Hematopoietic multipotent progenitor cell treated with erythropoietin and hydrocortisone succinate and interleukin-3 and kit ligand, for 6 days (in vitro differentiated cells): ENCODE data around the gene RIPOR3.
"Not testable (repeated sequence)": the region's sequence is repeated elsewhere in the genome, so short reads cannot be mapped to it uniquely, and the experiment has no call there.

Experiments
- DNase-seq: peaks from one replicate; pipeline ENCODE4 v3.0.0-alpha.2; 2015

Gene RIPOR3

GRCh38 chr20:50632701-50633100, 58.6 kb downstream of the RIPOR3 start:
- no peak for DNase-seq

GRCh38 chr20:50632236-50632635, 59.1 kb downstream of the RIPOR3 start:
- no peak for DNase-seq

GRCh38 chr20:50630578-50631263, 60.6 kb downstream of the RIPOR3 start:
- no peak for DNase-seq

DNA sequence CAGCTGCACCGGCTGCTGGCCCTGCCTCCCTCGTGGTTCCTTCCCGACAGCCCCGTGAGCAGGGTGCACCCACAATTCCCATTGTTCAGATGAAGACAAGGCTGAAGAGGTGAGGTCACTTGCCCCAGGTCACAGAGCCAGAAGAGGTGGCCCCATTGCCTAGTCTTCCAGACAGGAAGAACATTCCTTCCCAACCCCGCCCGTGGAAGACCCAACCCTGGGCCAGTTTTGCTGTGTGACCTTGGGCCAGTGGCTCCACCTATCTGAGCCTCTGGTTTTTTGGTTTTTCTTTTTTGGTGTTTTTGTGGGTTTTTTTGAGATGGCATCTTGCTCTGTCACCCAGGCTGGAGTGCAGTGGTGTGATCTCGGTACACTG, 61.7 kb downstream of the RIPOR3 start:
- DNase-seq: no peak

DNA sequence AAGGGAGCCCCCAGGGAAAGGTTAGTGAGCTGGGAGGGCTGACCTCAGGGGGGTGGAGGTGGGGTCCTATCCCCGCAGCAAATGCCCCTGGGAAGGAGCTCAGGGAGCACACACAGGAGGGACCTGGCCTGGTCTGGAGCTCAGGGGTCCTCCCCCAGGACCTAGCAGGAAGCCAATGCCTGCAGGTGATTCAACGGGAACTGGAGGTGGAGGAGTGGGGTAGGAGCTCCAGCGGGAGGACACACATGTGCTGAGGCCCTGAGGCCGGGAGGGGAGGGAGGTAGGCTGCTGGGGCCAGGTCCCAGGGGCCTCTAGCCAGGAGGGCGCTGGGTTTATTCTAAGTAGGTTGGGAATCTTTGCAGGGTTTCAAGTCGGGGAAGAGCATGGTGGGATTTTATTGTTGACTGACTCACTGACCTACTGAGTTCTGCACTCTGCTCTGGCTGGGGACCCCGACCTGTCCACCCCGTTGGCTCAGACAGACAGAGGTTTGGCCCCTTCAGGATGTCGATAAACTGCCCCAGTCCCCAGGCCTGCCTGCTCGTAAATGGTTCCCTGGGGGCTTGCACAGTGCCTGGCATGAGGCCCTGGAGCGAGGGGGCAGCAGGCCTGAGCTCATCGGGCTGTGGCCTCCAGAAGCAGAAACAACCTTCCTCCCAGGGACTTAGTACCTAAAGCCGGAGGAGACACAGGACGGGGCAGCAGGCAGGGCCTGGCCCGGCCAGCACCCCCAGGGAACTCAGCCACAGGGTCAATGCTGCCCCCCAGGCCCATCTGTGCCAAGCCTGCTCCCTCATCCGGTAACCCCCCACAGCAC, 62.3 kb downstream of the RIPOR3 start:
- no peak for DNase-seq

GRCh38 chr20:50628332-50628731, 63.0 kb downstream of the RIPOR3 start:
- no peak for DNase-seq

- no peak for DNase-seq
These were observed 63.6 kb downstream of the RIPOR3 start for GRCh38 chr20:50627747-50628146.

DNA sequence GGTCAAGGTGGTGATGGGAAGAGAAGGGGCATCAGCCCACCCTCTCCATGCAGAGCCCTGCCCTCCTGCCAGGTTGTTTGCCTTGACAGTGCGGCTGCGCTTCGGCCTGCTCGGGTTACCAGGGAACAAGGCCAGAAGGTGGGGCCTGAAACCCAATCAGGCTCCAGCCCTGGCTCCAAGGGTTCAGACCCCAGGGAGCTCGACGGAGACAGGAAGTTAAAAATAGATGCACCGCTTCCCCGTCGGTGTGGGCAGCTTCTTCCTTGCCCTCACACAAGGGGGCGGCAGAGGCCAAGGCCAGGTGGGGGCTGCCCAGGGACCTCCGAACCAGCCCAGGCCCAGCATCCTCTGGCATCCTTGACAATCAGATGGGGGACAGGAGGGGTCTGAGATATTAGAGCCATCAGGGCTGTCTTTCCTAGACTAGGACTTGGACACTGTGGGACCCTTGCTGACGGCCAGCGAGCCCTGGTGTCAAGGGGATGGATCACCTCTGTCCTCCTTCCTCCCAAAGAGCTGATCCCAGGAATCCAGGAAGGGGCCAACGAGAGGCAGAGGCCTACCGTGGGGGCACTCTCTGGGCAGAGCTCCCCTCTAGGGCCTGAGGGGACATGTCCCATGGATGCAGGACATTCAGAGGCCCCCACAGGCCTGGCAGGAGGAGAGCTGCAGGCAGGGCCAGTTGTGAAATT, 65.2 kb downstream of the RIPOR3 start:
- DNase-seq: peak; percentile 57

DNA sequence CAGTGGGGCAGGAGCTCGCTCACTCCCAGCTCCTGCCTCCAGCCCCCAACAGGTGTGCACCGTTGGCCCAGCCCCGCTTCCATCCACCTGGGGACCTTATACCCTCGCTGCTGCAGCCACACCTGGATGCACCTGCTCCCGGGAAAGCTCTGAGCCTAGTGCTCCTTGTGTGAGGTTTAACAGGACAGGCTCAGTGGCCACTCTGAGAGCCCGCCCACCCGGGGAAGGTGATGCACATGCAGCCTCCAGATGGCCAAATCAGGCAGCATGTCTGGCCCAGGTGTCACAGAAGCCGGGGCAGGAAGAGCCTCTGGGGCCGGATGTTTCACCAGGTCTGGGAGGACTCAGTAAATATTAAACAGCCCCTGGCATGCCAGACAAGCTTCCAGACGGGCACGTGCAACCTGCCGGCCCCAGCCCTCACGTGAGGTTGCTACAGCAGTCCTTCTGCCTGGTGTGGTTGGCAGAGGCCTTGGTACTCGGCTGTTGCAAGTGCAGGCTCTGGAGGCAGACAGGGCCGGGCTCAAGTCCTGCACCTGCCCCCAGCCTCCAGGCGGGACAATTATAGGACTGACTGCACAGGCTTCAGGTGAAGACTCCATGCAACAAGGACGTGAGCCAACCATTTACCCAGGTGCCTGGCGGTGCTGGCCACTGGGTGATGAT, 66.9 kb downstream of the RIPOR3 start:
- no peak for DNase-seq

GRCh38 chr20:50621068-50621665, 70.2 kb downstream of the RIPOR3 start:
- DNase-seq: no peak

DNA sequence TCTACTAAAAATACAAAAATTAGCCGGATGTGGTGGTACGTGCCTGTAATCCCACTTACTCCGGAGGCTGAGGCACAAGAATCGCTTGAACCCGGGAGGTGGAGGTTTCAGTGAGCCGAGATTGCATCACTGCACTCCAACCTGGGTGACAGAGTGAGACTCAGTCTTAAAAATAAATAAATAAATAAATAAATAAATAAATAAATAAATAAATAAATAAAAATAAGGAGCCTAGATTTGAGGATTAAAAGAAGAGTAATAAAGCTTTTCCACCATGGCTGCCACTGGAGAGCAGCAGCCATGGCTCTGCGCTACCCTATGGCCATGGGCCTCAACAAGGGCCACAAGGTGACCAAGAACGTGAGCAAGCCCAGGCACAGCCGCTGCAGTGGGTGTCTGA, 70.9 kb downstream of the RIPOR3 start:
- DNase-seq: not testable (repeated sequence)

GRCh38 chr20:50618537-50618936, 72.8 kb downstream of the RIPOR3 start:
- no peak for DNase-seq

GRCh38 chr20:50617022-50617421, 74.3 kb downstream of the RIPOR3 start:
- DNase-seq: no peak

GRCh38 chr20:50615407-50615806, 75.9 kb downstream of the RIPOR3 start:
- no peak for DNase-seq

- no peak for DNase-seq
These were observed 77.7 kb downstream of the RIPOR3 start for GRCh38 chr20:50613438-50614169.

GRCh38 chr20:50611128-50611810, 80.1 kb downstream of the RIPOR3 start:
- DNase-seq: no peak

DNA sequence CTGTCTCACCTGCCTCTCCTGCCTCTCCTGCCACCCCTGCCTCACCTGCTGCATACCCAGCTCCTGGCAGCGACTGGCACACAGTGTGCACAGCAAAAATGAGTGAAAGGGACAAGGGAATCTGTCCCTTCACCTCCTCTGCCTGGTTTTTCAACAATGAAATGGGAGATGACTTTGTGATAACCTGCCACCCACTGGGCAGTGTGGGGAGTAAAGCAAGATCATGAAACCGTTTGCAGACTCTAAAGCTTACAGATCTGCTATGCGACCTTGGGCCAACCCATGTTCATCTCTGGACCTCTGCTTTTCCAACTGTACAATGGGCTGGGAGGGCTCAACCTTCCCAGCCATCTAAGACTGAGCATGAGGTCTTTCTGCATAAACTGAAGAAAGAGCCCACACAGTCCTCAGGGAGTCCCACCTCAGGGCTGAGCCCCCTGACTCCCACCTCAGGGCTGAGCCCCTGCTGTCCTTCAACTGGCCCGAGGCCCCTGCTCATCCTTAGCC, 81.1 kb downstream of the RIPOR3 start:
- no peak for DNase-seq

GRCh38 chr20:50609438-50609989, 81.8 kb downstream of the RIPOR3 start:
- DNase-seq: no peak

- DNase-seq: no peak
These were observed 82.6 kb downstream of the RIPOR3 start for GRCh38 chr20:50608750-50609104.

DNA sequence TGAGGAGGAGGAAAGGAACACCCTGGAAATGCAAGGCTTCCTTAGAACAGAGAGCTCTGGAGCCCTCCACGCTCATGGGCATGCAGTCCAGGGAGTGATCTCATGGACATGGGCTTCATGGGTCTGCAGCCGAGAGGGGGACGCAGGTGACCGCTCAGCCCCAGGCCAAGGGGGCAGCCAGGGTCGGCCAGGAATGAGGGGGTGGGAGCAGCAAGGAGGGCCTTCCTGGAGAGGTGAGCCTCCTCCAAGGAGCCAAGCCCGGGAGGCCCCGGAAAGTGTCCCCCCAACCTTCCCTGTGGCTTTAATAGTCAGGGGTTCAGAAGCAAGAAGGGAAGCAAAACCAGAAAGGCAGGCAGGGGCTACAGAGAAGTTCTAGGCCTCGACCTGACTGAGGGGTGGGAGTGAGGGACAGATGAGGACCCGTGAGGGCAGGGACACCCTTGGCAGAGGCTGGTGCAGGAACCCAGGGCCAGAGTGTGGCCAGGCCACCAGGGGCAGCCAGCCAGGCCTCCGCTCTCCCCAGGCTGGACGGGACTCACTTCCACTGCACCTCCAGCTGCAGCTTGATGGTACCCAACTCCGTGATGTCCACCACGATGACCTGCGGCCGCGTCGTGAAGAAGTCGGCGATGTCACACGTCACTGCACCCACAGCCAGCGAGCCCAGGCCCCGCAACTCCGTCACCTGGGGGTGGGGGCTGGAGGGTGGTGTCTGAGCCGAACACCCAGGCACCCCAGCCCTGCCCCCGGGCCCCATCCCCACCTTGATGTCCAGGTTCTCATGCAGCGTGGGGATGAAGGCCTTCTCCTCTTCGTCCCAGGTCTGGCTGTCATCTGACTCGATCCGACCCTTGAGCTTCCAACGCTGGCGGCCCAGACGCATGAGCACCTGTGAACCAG, 83.2 kb downstream of the RIPOR3 start:
- DNase-seq: no peak
